Measurements from ENCODE around the gene MGAT4B.
"Not testable (repeated sequence)": the region's sequence is repeated elsewhere in the genome, so short reads cannot be mapped to it uniquely, and the experiment has no call there.

Gene MGAT4B
- 53.2 to 94.9 (median 75.2) reads per million in 3 experiments for total RNA-seq

GRCh38 chr5:179806250-179807048, at the start of gene MGAT4B:
MGAT4B (minus strand) TSS chr5:179806866; CDS start chr5:179806583, 283 bp downstream.
- DNase-seq: peak; percentile 51

- DNase-seq: no peak
These were observed 47.7 kb upstream of the MGAT4B start for GRCh38 chr5:179854356-179854755.

- DNase-seq: no peak
These were observed 46.4 kb upstream of the MGAT4B start for GRCh38 chr5:179852993-179853547.

- DNase-seq: no peak
These were observed 35.0 kb upstream of the MGAT4B start for GRCh38 chr5:179841621-179842020.

GRCh38 chr5:179840766-179841165, 34.1 kb upstream of the MGAT4B start:
- no peak for DNase-seq

- DNase-seq: no peak
These were observed 33.7 kb upstream of the MGAT4B start for GRCh38 chr5:179840321-179840720.

GRCh38 chr5:179839328-179840256, 32.9 kb upstream of the MGAT4B start:
- no peak for DNase-seq

- DNase-seq: no peak
These were observed 30.7 kb upstream of the MGAT4B start for GRCh38 chr5:179837076-179838011.

- peak; percentile 55 for DNase-seq
These were observed 29.8 kb upstream of the MGAT4B start for GRCh38 chr5:179836225-179837019.

- not testable (repeated sequence) for DNase-seq
These were observed 28.2 kb upstream of the MGAT4B start for GRCh38 chr5:179834871-179835270.

- DNase-seq: no peak
These were observed 27.5 kb upstream of the MGAT4B start for GRCh38 chr5:179834120-179834519.

- no peak for DNase-seq
These were observed 27.0 kb upstream of the MGAT4B start for GRCh38 chr5:179833709-179834070.

- no peak for DNase-seq
These were observed 26.5 kb upstream of the MGAT4B start for GRCh38 chr5:179833056-179833708.

- no peak for DNase-seq
These were observed 25.5 kb upstream of the MGAT4B start for GRCh38 chr5:179832039-179832745.

- no peak for DNase-seq
These were observed 24.3 kb upstream of the MGAT4B start for GRCh38 chr5:179830818-179831468.

GRCh38 chr5:179829732-179830435, 23.2 kb upstream of the MGAT4B start:
- DNase-seq: no peak

GRCh38 chr5:179828756-179829421, 22.2 kb upstream of the MGAT4B start:
- no peak for DNase-seq

- DNase-seq: no peak
These were observed 21.0 kb upstream of the MGAT4B start for GRCh38 chr5:179827680-179828079.

All from central memory CD4-positive, alpha-beta T cell (primary cell).